HEK293T (cell line): ENCODE measurements around the gene TOMM22.

ENCODE experiments used
- ARNT ChIP-seq: fragments of 450-650 bp; IDR thresholded peaks from 2 replicates; pipeline ENCODE4 v1.6.1; 2017; ENCODE audit warnings: mild to moderate bottlenecking
- BHLHE40 ChIP-seq: fragments of 450-650 bp; IDR thresholded peaks from 2 replicates; pipeline ENCODE4 v1.6.1; 2016; ENCODE audit warnings: mild to moderate bottlenecking, moderate library complexity, borderline replicate concordance
- ELF4 ChIP-seq: fragments of 450-650 bp; IDR thresholded peaks from 2 replicates; pipeline ENCODE4 v1.6.1; 2017; ENCODE audit warnings: antibody characterized with exemption
- FOXA1 ChIP-seq: fragments of 450-650 bp; IDR thresholded peaks from 2 replicates; pipeline ENCODE4 v1.6.1; 2016; ENCODE audit warnings: mild to moderate bottlenecking
- FOXM1 ChIP-seq: fragments of 450-650 bp; IDR thresholded peaks from 2 replicates; pipeline ENCODE4 v1.6.1; 2017; ENCODE audit warnings: mild to moderate bottlenecking, borderline replicate concordance
- SP1 ChIP-seq: fragments of 450-650 bp; IDR thresholded peaks from 2 replicates; pipeline ENCODE4 v1.6.1; 2017
- SUZ12 ChIP-seq: fragments of 450-650 bp; IDR thresholded peaks from 2 replicates; pipeline ENCODE4 v1.6.1; 2016; ENCODE audit warnings: mild to moderate bottlenecking
- TARDBP ChIP-seq: fragments of 450-650 bp; IDR thresholded peaks from 2 replicates; pipeline ENCODE4 v1.6.1; 2016
- ZNF384 ChIP-seq: fragments of 450-650 bp; IDR thresholded peaks from 2 replicates; pipeline ENCODE4 v1.6.1; 2016
- TF ChIP-seq, protein P1 (sequence below): fragments of 450-650 bp; IDR thresholded peaks from 2 replicates; pipeline ENCODE4 v1.6.1; 2016

DNA sequence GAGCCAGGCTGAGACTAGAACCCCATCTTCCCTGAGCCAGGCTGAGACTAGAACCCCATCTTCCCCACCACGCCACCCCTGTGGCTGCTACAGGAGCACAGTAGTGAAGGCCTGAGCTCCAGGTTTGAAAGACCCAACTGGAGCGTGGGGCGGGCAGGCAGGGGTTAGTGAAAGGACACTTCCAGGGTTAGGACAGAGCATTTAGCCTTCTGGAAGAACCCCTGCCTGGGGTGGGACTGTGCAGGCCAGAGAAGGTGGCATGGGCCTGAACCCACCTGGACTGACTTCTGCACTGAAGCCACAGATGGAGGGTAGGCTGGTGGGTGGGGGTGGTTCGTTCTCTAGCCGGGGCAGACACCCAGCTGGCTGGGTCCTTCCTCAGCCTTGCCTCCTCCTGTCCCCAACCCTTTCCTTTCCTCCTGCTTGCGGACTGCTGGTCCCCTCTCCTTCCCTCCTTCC lies 50.0 kb downstream of the TOMM22 start:
- no peak for TF ChIP-seq SP1
- no peak for TF ChIP-seq FOXM1
- no peak for TF ChIP-seq TARDBP
- no peak for TF ChIP-seq BHLHE40
- TF ChIP-seq ZNF384: no peak
- TF ChIP-seq SUZ12: no peak
- TF ChIP-seq ELF4: no peak
- TF ChIP-seq FOXA1: no peak
- TF ChIP-seq ARNT: no peak
- TF ChIP-seq, protein P1, sequence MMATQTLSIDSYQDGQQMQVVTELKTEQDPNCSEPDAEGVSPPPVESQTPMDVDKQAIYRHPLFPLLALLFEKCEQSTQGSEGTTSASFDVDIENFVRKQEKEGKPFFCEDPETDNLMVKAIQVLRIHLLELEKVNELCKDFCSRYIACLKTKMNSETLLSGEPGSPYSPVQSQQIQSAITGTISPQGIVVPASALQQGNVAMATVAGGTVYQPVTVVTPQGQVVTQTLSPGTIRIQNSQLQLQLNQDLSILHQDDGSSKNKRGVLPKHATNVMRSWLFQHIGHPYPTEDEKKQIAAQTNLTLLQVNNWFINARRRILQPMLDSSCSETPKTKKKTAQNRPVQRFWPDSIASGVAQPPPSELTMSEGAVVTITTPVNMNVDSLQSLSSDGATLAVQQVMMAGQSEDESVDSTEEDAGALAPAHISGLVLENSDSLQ: no peak
